SK-N-SH (cell line): Measurements from ENCODE around the gene BMAL1.

Experiments used
- CHD2 ChIP-seq: fragments of 150-350 bp; IDR thresholded peaks from 2 replicates; pipeline ENCODE4 v1.6.1; 2018; ENCODE audit warnings: low read length; ENCODE audit not compliant: partially characterized antibody
- CTCF ChIP-seq: fragments of 200-600 bp; sonication (generic); IDR thresholded peaks from 2 replicates; pipeline ENCODE4 v1.6.1; 2017; ENCODE audit warnings: antibody characterized with exemption, mild to moderate bottlenecking, moderate library complexity
- EP300 ChIP-seq, 2 experiments: IDR thresholded peaks; 2 replicates each; pipeline versions ENCODE4 v1.4.0 to v1.6.1; 2012; ENCODE audit warnings: borderline replicate concordance in 1 of 2, low read depth in 1 of 2, low read length in 1 of 2
- EZH2phosphoT487 ChIP-seq: fragments of 200-600 bp; sonication (generic); IDR thresholded peaks from 2 replicates; pipeline ENCODE4 v1.6.1; 2017; ENCODE audit warnings: low read depth, mixed run types, mild to moderate bottlenecking, antibody characterized with exemption, moderate library complexity, borderline replicate concordance
- FOSL2 ChIP-seq: IDR thresholded peaks from 2 replicates; pipeline ENCODE4 v1.4.0; 2012; ENCODE audit warnings: low read depth, mild to moderate bottlenecking, moderate library complexity, borderline replicate concordance
- GATA2 ChIP-seq: sonication (generic); formaldehyde crosslinking; IDR thresholded peaks from 2 replicates; pipeline ENCODE4 v1.5.0; 2020; ENCODE audit warnings: mild to moderate bottlenecking, missing genetic modification reagents
- NRF1 ChIP-seq: IDR thresholded peaks from 2 replicates; pipeline ENCODE4 v1.6.1; 2012; ENCODE audit warnings: low read depth, mild to moderate bottlenecking, low read length
- POLR2AphosphoS5 ChIP-seq: IDR thresholded peaks from 2 replicates; pipeline ENCODE4 v1.6.1; 2012; ENCODE audit warnings: low read depth, low read length
- RAD21 ChIP-seq: IDR thresholded peaks from 2 replicates; pipeline ENCODE4 v1.6.1; 2012; ENCODE audit warnings: mild to moderate bottlenecking, low read length
- USF1 ChIP-seq: IDR thresholded peaks from 2 replicates; pipeline ENCODE4 v1.4.0; 2012; ENCODE audit warnings: low read depth, borderline replicate concordance
- ZBTB33 ChIP-seq: IDR thresholded peaks from 2 replicates; pipeline ENCODE4 v1.4.0; 2012; ENCODE audit warnings: low read depth, borderline replicate concordance

- TF ChIP-seq POLR2AphosphoS5, result no peak
- no peak for TF ChIP-seq CTCF
- no peak for TF ChIP-seq ZBTB33
- no peak for TF ChIP-seq NRF1
- TF ChIP-seq FOSL2, result no peak
- no peak for TF ChIP-seq EP300 (IDR thresholded peaks at IDR 0.05; ENCODE audit: borderline replicate concordance in 1 of 2, low read depth in 1 of 2, low read length in 1 of 2)
- TF ChIP-seq RAD21, result no peak
- no peak for TF ChIP-seq EZH2phosphoT487
- TF ChIP-seq GATA2 (CRISPR knock-in tag), result no peak
- no peak for TF ChIP-seq USF1
- TF ChIP-seq CHD2, result no peak
These were observed 63.4 kb downstream of the BMAL1 start for GRCh38 chr11:13341026-13341425.
